PC-9 (cell line): ENCODE results near the gene C5orf47. TPM values are rescaled to one million over a fixed set of nuclear protein-coding genes. Genes with fewer than 3 reads are reported as not detected.

Experiments
- BruUV-seq: library from RNA; stranded (reverse); fragments of 400-500 nt; replicated peaks from 2 replicates; lab custom pipeline; 2021; lab: Mats Ljungman, UMichigan
- CTCF ChIA-PET: fragments of 300-600 bp; sonication (Branson Sonifier 250); formaldehyde crosslinking; loops from one replicate; lab custom pipeline; 2022; ENCODE audit warnings: antibody characterized with exemption; lab: Charles Lee
- POLR2A ChIA-PET: fragments of 300-600 bp; sonication (Branson Sonifier 250); formaldehyde crosslinking; loops from one replicate; lab custom pipeline; 2022; ENCODE audit warnings: antibody characterized with exemption; ENCODE audit not compliant: unreplicated experiment; lab: Charles Lee
- DNase-seq, 2 experiments: peaks; one replicate each; pipeline versions ENCODE4 v3.0.0 to v3.0.0-alpha.2; 2015 to 2022; ENCODE audit warnings: mixed read lengths in 1 of 2
- H2AFZ ChIP-seq: fragments of 200-600 bp; sonication (generic); 2 replicates; pipeline ENCODE4 v1.8.1; 2017; ENCODE audit warnings: antibody characterized with exemption
- H3F3A ChIP-seq: fragments of 200-600 bp; sonication (generic); 2 replicates; pipeline ENCODE4 v1.8.1; 2017; ENCODE audit warnings: antibody characterized with exemption, mild to moderate bottlenecking, low read depth; ENCODE audit not compliant: insufficient read depth
- H3K27ac ChIP-seq: fragments of 200-600 bp; sonication (generic); 2 replicates; pipeline ENCODE4 v1.6.1; 2016; ENCODE audit warnings: mixed run types
- H3K27me3 ChIP-seq: fragments of 200-600 bp; sonication (generic); 2 replicates; pipeline ENCODE4 v1.6.1; 2016; ENCODE audit warnings: low read depth, mixed run types; ENCODE audit not compliant: insufficient read depth
- H3K36me3 ChIP-seq: fragments of 200-600 bp; sonication (generic); 2 replicates; pipeline ENCODE4 v1.6.1; 2016; ENCODE audit warnings: low read depth, mixed run types
- H3K4me1 ChIP-seq: fragments of 200-600 bp; sonication (generic); replicated peaks from 2 replicates; pipeline ENCODE4 v1.6.1; 2016; ENCODE audit warnings: mixed run types; ENCODE audit not compliant: insufficient read depth
- H3K4me2 ChIP-seq: fragments of 200-600 bp; sonication (generic); 2 replicates; pipeline ENCODE4 v1.6.1; 2017; ENCODE audit warnings: mixed run types
- H3K4me3 ChIP-seq: fragments of 200-600 bp; sonication (generic); 2 replicates; pipeline ENCODE4 v1.6.1; 2016; ENCODE audit warnings: mixed run types
- H3K79me2 ChIP-seq: fragments of 200-600 bp; sonication (generic); 2 replicates; pipeline ENCODE4 v1.6.1; 2017; ENCODE audit warnings: low read depth, mixed run types
- H3K9me2 ChIP-seq: fragments of 200-600 bp; sonication (generic); 2 replicates; pipeline ENCODE4 v1.8.1; 2017; ENCODE audit warnings: mild to moderate bottlenecking; ENCODE audit not compliant: insufficient read depth
- H3K9me3 ChIP-seq: fragments of 200-600 bp; sonication (generic); 2 replicates; pipeline ENCODE4 v1.8.1; 2016; ENCODE audit warnings: low read depth; ENCODE audit not compliant: insufficient read depth
- H4K20me1 ChIP-seq: fragments of 200-600 bp; sonication (generic); 2 replicates; pipeline ENCODE4 v1.8.1; 2017; ENCODE audit not compliant: insufficient read depth
- EZH2 ChIP-seq: fragments of 200-600 bp; sonication (generic); IDR thresholded peaks from 2 replicates; pipeline ENCODE4 v1.8.0; 2017; ENCODE audit warnings: antibody characterized with exemption, low read depth
- intact Hi-C: fragments of 100-400 bp; cut with micrococcal nuclease; formaldehyde crosslinking; loops from one replicate; pipeline ENCODE4 v1.10.0; 2022; ENCODE audit not compliant: unreplicated experiment
- total RNA-seq: library from RNA; stranded (reverse); gene quantifications from 2 replicates; pipeline ENCODE4 v1.2.3, GENCODE V29; 2021
- TF ChIP-seq, protein P1 (sequence below): fragments of 200-600 bp; sonication (generic); conservative IDR thresholded peaks from 2 replicates; pipeline ENCODE4 v1.6.1; 2017; ENCODE audit warnings: mixed run types, antibody characterized with exemption, mild to moderate bottlenecking, moderate library complexity

C5orf47 gene
- total RNA-seq, 1 experiment from 2014 or later = not detected

DNA sequence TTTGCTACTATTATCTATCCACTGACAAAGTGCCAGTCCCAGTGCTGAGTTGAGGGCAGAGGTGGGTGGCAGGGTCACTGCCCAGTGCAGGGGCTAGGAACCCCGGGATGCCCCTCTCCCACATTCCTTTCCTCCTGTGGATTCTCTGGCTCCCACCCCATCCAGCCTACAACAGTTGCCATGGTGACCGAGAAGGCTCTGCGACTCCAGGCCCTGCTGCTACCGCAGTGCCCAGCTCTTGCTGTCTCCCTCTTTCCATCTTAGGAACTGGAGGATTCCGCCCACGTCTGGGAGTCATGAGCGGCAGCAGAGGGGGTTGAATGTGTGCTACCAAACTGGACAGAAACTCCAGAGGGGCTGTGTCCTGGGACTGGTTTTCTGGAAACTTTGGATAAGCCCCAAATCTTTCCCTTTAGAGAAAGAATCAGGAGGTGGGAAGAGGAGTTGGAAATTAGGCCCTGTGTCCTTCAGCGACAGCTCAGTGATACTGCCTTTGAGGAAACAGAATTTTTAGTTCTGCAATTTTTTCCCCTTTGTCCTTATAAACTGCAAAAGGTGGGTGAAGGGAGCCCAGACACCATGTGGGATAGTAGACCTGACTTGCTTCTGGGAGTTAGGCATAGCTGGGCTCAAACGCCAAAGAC is 20.7 kb upstream of the C5orf47 start:
- Histone ChIP-seq H3K9me3 (no peaks in the 10 kb centered on the region), H4K20me1 (no peaks in the 10 kb centered on the region), H3K9me2 (no peaks in the 10 kb centered on the region), H3K4me2 (0 out of 2 replicates have a peak overlapping the region, but pooled peaks have one; percentile 0), H3K27ac (peak overlapping the region; percentile 40; the same call in 1 of the 2 replicates), H3K4me3 (no peak overlapping the region), H3K36me3 (no peaks in the 10 kb centered on the region), H2AFZ (no peak overlapping the region), H3K4me1 (peaks cover 34% of the 10 kb centered on the region), H3K79me2 (no peaks in the 10 kb centered on the region), H3F3A (peaks cover 22% of the 10 kb centered on the region), H3K27me3 (no peaks in the 10 kb centered on the region)
- no peak for TF ChIP-seq EZH2
- TF ChIP-seq, protein P1, sequence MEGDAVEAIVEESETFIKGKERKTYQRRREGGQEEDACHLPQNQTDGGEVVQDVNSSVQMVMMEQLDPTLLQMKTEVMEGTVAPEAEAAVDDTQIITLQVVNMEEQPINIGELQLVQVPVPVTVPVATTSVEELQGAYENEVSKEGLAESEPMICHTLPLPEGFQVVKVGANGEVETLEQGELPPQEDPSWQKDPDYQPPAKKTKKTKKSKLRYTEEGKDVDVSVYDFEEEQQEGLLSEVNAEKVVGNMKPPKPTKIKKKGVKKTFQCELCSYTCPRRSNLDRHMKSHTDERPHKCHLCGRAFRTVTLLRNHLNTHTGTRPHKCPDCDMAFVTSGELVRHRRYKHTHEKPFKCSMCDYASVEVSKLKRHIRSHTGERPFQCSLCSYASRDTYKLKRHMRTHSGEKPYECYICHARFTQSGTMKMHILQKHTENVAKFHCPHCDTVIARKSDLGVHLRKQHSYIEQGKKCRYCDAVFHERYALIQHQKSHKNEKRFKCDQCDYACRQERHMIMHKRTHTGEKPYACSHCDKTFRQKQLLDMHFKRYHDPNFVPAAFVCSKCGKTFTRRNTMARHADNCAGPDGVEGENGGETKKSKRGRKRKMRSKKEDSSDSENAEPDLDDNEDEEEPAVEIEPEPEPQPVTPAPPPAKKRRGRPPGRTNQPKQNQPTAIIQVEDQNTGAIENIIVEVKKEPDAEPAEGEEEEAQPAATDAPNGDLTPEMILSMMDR = no peak
- CTCF ChIA-PET = no interaction called here
- no TSS peak for BruUV-seq
- POLR2A ChIA-PET = no interaction called here
- no peak for DNase-seq
- intact Hi-C loops = no loop called here

DNA sequence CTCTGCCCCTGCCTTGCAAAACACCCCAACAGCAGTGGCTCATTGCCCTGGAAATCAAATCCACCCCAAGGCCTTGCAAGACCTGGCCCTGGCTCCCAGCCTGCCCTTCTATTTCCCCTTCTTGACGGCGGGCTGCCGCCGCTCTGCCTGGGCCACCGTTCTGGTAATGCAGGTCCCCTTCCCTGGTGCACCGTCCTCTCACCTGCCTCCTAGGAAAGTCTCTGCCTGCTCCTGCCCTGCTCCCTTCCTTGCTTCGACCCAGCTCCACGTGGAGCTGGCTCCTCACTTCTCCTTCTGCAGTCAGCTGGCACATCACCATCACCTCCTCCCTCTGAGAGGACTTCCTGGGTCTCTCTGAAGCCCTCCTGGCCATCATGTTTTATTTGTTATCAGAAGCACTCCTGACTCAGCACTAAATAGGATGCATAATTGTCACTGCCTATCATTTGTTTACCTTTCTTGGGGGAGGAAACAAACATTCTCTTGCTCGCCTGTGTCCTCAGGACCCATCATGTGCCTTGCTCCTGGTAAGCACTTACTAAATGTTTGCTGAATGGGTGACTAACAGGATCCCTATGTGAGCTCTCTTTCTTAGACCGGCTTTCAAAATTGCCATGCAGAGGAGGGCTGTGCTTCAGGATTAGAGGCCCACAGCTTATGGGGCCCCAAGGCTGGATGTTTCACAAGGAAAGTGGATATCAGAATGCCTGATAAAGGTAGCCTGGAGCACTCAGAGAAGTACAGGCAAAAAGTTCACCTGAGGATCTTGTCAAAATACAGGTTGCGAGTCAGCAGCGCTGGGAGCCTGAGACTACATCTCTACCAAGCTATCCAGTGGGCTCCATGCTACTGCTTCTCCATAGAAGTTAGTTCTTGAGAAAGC is 19.6 kb upstream of the C5orf47 start:
- Histone ChIP-seq H3K4me2 (peak overlapping the region; percentile 29), H3K79me2 (no peaks in the 10 kb centered on the region), H3K27me3 (no peaks in the 10 kb centered on the region), H2AFZ (no peak overlapping the region), H3K36me3 (no peaks in the 10 kb centered on the region), H3K27ac (peak overlapping the region; percentile 61), H3K9me3 (no peaks in the 10 kb centered on the region), H4K20me1 (no peaks in the 10 kb centered on the region), H3K4me1 (peaks cover 37% of the 10 kb centered on the region), H3K9me2 (no peaks in the 10 kb centered on the region), H3K4me3 (no peak overlapping the region), H3F3A (peaks cover 18% of the 10 kb centered on the region)
- CTCF ChIA-PET = no interaction called here
- peak; percentile 23 to 97 for DNase-seq
- no TSS peak for BruUV-seq
- TF ChIP-seq EZH2 = no peak
- TF ChIP-seq, protein P1 = no peak
- POLR2A ChIA-PET = interaction anchor here (0.5 to 0.7 kb wide), 3 partner anchors 270 to 1003 kb away, joined by 3 to 10 read pairs (median 4); no protein-coding TSS in a partner anchor
- intact Hi-C loops = loop anchor here (10.0 kb wide), 1 partner anchor 995 kb away; no protein-coding TSS in a partner anchor

- DNase-seq = no peak
- Histone ChIP-seq H2AFZ (no peak overlapping the region), H3K79me2 (no peaks in the 10 kb centered on the region), H3K27ac (no peak overlapping the region), H3K36me3 (no peaks in the 10 kb centered on the region), H3K4me2 (no peak overlapping the region), H4K20me1 (no peaks in the 10 kb centered on the region), H3K27me3 (no peaks in the 10 kb centered on the region), H3F3A (peaks cover 18% of the 10 kb centered on the region), H3K9me3 (no peaks in the 10 kb centered on the region), H3K4me3 (no peak overlapping the region), H3K9me2 (no peaks in the 10 kb centered on the region), H3K4me1 (peaks cover 37% of the 10 kb centered on the region)
- intact Hi-C loops = loop anchor here (10.0 kb wide), 1 partner anchor 996 kb away; no protein-coding TSS in a partner anchor
- BruUV-seq = no TSS peak
- POLR2A ChIA-PET = interaction anchor here (0.6 kb wide), 1 partner anchor 340 kb away, joined by 6 read pairs; no protein-coding TSS in a partner anchor
- CTCF ChIA-PET = interaction anchor here (0.7 kb wide), 1 partner anchor 347 kb away, joined by 3 read pairs; no protein-coding TSS in a partner anchor
- TF ChIP-seq, protein P1 = no peak
- no peak for TF ChIP-seq EZH2
Observed at GRCh38 chr5:173970878-173971650, 17.9 kb upstream of the C5orf47 start.
